Measurements from ENCODE around the gene FAM217A.

The FAM217A gene

GRCh38 chr6:4084444-4085331 is 5.8 kb upstream of the FAM217A start:
- no peak for DNase-seq

GRCh38 chr6:4074478-4075235 is 4.3 kb downstream of the FAM217A start:
- no peak for DNase-seq

DNA sequence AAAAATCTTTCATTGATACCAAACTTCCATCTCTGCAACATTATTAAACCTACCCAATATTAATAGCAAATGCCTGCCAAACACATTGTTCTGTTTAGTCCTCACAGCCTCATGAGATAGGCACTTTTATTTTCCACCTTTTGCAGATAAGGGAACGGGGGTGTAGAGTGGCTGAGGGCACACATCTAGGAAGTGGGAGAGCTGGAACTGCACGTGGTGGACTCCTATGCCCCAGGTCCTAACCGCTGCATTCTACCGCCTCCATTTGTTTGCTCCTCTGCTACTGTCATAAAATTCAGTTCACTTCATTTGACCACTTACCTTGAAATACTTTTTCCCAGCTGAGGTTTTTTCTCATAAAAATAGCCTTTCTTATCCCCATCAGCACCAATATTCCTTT is 7.6 kb downstream of the FAM217A start:
- DNase-seq: no peak

- no peak for DNase-seq
Measured at GRCh38 chr6:4069199-4069598, 9.7 kb downstream of the FAM217A start.

DNA sequence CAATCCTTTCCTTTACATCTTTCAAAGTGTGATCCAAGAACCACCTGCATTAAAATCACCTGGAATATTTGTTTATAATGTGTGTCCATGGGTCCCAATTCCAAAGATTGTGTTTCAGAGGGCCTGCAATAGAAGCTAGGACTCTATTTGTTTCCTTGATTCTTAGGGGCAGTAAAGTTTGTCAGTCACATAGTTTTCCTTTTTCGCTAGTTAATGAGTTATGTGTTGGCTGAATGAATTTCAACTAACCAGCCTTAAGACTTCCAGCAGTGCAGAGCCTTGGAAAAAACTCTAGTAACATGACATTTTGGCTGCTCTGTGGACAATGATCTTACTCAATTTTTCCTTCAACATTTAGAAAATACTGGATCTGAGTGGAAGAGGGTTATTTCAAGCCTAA is 11.3 kb downstream of the FAM217A start:
- no peak for DNase-seq

GRCh38 chr6:4066029-4066755 is 12.7 kb downstream of the FAM217A start:
- no peak for DNase-seq

GRCh38 chr6:4059115-4059777 is 19.7 kb downstream of the FAM217A start:
- no peak for DNase-seq

DNA sequence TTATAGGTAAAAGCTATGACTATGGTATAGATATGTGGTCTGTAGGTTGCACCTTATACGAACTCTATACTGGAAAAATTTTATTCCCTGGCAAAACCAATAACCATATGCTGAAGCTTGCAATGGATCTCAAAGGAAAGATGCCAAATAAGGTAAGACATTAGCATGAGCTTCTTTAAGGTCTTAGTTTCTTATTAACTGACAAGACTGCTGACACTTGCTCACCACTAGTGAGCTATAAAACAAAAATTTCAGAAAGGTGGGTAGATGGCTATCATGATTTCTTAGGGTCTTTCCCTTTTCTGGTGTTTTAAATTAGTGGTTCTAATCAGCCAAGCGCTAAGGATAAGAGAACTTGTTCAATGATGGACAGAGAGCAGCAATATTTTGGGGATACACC is 21.9 kb downstream of the FAM217A start:
- no peak for DNase-seq

- DNase-seq: no peak
Measured at GRCh38 chr6:4055420-4056041, 23.4 kb downstream of the FAM217A start.

- DNase-seq: no peak
Measured at GRCh38 chr6:4049246-4049645, 29.7 kb downstream of the FAM217A start.

DNA sequence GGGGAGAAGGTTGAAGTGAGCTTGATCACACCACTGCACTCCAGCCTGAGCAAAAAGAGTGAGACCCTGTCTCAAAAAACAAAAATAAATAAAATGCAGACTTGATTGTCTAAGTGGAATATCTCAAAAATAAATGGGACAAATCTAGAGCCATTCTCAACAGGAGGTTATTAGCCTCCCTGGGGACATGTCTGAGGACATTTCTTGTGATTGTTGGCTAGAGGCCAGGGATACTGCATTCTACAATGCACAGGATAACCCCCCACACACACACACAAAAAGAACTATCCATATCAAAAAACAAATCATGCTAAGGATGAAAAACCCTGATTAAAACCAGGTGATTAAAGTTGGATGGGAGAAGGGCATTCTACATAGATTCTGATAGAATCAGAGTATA is 37.5 kb downstream of the FAM217A start:
- DNase-seq: no peak

DNA sequence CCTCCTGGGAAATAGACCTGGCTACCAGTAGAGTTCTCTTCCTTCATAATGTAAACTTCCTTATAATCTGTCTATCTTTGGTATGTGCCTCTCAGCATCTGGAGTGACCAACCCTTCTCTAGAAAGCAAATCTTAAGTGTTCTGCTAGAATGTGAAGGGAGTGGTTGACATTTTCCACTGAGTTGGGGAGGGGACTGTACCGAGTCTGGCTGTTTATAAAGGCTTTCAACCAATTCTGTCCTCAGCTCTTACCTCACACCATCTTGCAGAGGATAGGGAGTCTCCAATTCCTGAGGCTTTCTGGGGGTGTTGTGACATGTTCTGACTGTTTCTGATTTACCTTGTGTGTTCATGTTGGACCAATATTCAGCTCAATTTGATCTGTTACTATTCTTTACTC is 39.6 kb downstream of the FAM217A start:
- DNase-seq: no peak

- DNase-seq: no peak
Measured at GRCh38 chr6:4036581-4036980, 42.4 kb downstream of the FAM217A start.

DNA sequence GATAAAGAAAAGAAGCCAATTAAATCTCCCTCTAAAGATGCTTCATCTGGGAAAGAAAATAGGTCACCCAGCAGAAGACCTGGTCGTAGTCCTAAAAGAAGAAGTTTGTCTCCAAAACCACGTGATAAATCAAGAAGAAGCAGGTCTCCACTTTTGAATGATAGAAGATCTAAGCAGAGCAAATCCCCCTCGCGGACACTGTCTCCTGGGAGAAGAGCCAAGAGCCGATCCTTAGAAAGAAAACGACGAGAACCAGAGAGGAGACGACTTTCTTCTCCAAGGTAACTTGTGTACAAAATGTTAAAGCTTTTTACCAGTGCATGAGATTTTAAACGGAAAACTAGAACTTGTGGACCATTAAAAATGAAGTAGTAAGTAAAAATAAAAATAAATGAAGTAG is 46.5 kb downstream of the FAM217A start:
- no peak for DNase-seq

GRCh38 chr6:4031442-4031841 is 47.5 kb downstream of the FAM217A start:
- DNase-seq: no peak

- DNase-seq: no peak
Measured at GRCh38 chr6:4030669-4031068, 48.3 kb downstream of the FAM217A start.

DNA sequence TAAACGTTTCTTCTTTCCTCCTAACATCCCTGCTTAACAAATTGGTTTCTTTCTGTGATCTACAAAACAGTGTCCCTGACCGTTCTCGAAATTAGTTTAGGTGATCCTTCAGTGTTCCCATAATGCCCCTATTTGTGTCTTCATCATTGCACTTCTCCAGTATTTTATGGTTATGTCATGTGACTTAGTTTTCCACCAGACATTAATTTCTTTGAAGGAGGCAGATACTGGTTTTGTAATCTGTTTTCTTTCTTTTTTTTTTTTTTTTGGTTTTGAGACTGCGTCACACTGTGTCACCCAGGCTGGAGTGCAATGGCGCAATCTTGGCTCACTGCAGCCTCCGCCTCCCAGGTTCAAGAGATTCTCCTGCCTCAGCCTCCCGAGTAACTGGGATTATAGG is 49.2 kb downstream of the FAM217A start:
- DNase-seq: no peak

GRCh38 chr6:4028051-4028450 is 50.9 kb downstream of the FAM217A start:
- DNase-seq: no peak

- DNase-seq: no peak
Measured at GRCh38 chr6:4025681-4026080, 53.3 kb downstream of the FAM217A start.

GRCh38 chr6:4023240-4023639 is 55.7 kb downstream of the FAM217A start:
- DNase-seq: no peak

- no peak for DNase-seq
Measured at GRCh38 chr6:4021854-4022695, 56.9 kb downstream of the FAM217A start.

Measured in SIG-M5 (cell line).